HG03571 (cell line): ENCODE data around the gene RIMS4.

Experiments used
- ATAC-seq: cut with Tn5 transposase; IDR thresholded peaks from one replicate; pipeline ENCODE4 v1.9.1; 2021; ENCODE audit not compliant: unreplicated experiment

Gene RIMS4

DNA sequence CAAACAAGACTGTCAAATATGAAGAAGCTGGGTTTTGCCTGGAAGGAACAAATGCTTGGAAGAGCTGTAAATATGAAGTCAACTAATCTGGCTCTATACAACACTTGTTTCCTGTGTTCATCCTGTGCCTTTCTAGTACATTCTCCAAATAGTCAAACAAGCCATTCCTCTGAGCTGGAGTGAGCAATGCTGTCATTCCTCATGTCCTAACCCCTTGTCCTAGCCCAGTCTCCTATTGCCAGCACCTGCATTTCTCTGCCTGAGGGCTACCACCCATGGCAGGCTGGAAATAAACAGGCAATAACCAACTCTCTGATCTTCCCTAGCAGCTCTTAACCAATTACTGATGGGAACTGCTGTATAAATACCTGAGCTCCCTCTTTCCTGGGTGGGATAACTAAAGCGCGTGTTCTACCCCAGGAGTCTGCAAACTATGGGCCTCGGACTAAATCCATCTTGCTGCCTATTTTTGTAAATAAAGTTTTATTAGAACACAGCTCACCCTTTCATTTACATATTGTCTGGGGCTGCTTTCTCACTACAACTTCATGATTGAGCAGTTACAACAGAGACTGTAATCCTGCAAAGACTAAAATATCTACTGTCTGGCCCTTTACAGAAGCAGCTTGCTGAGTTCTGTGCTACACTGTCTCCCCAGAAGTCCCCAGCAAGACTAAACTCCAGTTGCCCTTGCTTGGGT, 13.4 kb downstream of the RIMS4 start:
- no peak for ATAC-seq

DNA sequence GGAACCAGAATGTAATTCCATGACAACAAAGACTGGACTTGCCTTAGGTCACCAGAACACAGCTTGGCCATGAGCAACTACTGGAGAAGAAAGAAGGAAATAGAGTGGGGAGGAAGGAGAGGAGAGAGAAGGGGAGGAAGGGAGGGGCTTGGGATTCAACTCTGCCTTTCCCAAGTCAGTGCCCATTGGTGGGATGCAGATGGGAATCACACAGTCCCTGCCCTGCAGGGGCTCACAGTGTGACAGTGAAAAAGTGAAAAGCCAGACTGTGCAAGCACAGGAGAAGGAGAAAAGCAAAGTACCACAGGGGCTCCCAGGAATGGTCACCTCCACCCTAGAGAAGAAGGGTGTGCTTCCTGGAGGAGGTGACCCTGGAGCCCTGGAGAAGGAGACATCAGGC, 14.0 kb downstream of the RIMS4 start:
- ATAC-seq, result no peak

DNA sequence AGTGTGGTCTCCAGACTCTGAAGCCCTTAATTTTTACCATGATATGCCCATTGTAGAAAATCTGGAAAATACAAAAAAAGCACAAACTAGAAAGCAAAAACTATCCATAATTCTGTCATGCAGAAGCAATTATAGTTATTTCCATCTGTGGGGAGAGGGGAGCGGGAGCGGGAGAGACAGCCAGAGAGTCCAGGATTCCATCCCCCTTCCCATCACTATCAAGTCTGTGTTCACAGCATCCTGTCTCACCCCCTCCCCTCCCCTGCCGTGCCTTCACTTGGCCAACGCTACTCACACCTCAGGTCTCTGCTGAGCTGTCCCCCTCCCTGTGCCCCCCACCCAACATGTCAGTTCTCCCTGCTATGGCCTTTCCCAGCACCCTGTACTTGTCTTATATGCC, 14.5 kb downstream of the RIMS4 start:
- ATAC-seq, result no peak

DNA sequence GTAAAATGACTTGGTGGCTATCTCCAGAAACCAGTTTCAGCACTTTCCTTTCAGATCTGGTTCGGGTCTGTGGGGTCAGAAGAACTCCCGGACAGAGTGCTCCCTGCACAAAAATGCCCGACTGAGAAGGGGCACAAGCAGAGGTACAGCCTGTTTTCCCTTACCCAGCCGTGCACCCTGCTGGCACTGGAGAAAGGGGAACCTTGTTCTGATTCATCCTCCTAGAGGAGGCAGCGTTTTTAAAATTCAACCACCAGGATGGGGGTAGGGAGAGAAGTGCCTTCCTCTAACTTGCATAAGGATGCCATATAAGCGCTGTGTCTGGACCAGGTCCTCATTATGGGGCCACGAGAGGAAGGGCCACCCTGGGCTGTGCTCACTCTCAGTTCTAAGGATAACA, 17.6 kb downstream of the RIMS4 start:
- no peak for ATAC-seq

DNA sequence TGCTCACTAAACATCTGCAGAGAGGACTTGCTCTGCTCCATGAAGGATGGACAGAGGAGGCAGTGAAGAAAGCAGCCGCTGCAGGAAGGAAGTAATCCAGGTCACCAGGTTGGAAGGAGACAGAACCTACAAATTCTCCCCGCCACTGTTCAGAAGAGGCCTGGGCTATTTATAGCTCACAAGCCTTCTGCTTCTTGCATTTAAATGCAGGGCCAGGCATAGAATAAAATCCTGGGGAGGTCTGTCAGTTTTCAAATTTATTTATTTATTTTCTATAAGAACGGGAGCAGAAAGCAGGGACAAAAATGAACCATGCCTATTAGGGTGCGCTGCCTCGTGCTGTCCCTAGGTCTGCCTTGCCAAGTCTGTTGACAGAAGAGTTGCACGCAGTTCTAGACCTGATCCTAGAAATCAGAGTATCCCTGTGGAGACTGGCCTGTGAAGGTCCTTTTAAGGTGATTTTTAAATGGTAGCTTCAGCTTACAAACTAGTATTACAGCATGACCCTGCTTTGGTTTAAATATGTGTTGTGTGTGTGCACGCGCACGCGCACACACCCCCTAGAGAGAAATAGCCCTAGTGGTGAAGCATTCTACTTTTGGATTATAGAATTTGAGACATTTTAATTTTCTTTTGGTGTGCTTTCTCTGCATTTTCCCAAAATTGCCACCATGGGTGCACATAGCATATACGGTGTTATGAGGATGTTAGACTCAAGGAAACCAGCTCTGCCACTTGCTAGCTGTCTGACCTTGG, 19.5 kb downstream of the RIMS4 start:
- ATAC-seq, result no peak

DNA sequence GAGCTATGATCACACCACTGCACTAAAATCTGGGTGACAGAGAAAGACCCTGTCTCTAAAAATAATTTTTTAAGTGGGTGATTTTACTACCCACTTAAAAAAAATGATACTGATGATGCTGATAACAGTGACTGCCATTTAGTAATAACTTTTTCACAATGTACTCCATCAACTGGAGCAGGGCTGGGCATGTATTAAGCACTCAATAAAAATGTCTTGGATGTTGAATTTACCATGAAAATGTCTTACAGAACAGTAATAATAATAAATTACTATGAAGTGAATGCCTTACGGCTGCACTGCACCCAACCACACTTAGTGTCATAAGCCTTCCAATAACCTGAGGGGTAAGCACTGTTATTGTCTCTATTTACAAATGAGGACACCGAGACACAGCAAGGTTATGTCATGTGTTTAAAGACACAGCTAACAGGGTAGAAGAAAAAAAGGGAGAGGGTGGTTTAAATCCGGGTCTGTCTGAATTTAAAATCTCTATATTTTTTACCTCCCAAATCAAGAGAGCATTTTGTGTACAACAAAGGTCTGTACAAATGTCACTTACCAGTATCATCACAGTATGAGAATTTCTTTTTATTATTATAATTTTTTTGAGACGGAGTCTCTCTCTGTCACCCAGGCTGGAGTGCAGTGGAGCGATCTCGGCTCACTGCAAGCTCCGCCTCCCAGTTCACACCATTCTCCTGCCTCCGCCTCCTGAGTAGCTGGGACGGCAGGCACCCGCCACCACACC, 21.5 kb downstream of the RIMS4 start:
- no peak for ATAC-seq

DNA sequence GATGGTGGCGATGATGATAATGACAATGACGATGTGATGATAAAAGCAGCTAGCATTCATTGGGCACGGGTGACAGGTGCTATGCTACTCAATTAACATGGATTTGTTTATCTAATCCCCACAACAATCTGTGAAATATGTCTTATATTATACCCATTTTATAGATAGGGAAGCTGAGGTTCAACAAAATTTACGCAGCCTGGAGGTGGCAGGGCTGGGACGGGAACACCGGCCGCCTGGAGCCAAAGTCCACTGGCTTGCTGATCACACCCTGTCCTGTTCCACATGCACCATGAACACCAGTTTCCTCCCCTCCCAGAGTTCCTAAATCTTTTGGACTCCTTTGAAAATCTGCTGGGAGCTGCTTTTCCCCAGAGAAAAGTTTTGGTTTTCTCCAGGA, 23.0 kb downstream of the RIMS4 start:
- no peak for ATAC-seq

DNA sequence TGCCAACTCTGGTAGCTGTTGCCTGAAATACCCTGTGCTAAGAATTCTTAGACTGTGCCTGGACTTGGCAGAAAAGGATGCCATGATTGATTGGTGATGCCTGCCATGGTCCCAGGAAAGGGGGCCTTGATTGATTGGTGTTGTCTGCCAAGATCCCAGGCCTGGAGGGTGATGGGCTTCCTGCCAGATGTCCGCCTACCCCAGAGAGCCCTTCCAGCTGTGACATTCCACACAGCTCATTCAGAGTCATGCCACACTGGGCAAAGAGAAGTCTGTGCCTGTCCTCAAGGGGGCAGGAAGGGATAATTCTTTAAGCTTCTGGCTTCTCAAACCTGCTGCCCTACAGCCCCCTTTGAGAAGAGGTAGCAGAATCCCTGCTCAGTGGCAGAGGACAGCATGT, 24.6 kb downstream of the RIMS4 start:
- no peak for ATAC-seq

DNA sequence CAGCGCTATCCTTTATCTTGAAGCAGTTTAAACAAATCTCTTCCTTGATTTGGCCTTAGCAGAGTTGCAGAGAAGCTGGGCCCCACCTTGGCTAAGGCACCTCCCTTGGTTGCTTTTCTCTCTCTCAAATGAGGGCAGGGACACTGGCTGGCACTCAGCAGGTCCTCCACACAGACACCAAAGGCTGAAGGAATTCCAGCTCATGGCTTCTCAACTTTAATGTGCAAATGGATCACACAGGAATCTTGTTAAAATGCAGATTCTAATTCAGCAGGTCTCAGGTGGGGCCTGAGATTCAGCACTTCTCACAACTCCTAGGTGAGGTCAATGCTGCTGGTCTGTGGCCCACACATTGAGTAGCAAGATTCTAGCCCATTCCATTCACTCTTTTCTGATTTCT, 25.7 kb downstream of the RIMS4 start:
- no peak for ATAC-seq

DNA sequence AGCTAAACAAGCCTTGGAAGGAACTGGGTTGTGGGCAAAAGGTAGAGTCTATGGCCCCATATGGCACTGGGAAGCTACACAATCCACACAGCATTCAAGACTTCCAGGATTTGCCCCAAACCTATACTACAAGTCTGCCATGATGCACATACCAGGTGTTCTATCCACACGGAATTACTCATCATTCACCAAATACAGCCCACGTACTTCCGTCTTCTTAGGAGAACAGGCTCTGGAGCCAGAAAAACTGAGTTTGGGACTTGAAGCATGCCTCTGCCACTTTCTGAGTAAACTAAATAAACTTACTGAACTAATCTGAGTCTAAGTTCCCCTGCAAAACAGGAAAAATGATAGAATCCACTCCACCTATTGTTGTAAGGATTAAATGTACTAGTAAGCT, 28.6 kb downstream of the RIMS4 start:
- ATAC-seq, result no peak

DNA sequence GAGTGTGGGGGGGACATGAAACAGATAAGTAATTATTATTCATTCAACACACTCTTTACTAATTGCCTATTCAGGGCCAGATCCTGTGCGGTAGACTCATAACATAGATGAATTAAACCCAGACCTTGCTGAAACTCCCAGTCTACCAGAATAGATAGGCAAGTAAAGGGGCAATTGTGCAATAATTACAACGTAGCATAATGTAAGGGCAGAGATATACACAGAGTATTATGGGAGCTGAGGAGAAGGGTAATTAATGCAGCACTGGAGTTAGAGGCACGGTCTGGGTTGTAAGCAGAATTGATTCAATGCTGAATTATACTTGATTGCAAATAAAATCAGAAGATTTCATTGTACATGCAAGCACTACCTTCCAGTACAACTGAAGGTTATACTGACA, 29.2 kb downstream of the RIMS4 start:
- no peak for ATAC-seq

DNA sequence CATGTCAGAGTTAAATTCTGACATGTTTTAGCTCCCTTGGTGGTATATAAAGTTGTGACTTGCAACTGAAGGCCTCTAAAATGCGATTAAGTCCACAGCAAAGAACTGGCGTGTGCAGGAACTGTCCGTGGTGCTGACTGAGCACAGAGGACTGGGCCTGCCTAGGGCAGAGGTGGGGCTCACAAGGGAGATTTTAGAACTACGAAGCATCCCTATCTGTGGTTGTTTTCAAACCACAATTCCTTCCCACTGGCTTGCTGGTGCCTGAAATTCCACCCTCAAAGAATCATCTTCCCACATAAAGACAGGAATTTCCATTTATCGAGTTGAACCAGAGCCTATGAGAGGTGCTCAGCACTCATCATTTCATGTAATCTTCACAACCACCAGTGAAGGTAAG, 30.1 kb downstream of the RIMS4 start:
- no peak for ATAC-seq

DNA sequence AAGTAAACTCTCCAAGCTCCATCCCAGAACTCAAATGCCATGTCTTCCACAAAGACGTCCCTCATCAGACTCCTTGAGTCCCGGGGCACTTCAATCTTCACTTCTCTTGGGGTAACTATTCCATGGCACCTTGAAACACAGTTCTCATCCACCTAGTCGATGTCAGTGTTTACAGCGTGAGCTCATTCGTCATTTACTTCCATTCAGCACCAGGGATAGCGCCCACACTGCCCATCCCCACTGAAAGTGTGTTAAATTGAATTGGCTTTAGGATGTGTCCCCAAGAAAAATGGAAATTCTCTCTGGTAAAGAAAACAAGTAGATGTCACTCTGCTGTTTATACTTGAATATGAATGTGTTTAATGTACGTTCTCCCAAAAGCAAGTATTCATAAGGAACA, 33.4 kb downstream of the RIMS4 start:
- ATAC-seq, result no peak

DNA sequence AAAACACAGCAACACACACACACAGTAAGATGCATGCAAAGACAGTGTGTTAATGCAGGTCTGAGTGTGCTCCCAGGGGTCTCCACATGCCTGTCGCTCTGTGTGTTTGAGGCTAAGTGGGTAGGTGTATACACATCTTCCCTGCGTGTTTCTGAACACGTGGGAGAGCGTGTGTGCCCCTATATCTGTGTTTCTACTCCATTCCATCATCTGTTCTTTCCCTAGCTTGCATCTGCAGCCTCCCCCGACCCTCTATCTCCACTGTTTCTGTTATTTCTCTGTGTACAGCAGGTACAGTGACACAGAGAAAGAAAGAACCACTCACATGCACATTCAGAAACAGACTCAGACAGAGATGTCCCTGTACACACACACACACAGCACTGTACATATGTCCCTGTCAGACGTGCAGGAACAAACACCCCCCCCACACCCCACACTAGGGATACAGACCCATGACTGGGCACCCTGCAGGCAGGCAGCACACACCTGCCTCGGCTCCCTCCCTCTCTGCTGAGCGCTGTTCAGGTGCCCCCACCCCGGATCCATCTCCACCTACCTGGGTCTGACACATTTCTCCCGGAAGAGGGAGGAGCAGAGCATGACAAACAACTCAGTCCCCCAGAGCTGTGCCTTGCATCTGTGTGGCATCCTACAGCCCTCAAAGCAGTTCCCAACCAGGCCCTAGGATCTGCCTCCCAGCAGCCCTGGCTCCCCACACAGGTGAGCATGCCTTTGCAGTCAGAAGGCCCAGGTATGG, 37.1 kb downstream of the RIMS4 start:
- no peak for ATAC-seq

DNA sequence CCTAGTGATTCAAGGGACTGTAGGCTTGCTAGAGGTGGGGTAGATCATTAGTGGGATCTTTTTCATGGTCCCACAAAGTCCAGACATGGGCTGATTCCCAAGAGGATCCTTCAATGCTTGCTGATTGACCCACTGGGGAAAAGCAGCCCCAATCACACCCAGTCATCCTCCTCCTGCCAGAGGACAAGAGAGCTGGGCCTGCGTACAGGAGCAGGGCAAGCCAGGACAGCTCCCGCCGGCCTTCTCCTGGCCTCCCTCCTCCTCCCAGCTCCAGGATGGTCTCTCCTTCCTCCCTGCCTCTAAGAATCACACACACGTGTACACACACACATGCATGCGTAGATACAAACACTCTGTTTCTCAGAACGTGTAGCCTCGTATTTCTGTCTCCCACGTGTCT, 37.7 kb downstream of the RIMS4 start:
- ATAC-seq, result no peak

DNA sequence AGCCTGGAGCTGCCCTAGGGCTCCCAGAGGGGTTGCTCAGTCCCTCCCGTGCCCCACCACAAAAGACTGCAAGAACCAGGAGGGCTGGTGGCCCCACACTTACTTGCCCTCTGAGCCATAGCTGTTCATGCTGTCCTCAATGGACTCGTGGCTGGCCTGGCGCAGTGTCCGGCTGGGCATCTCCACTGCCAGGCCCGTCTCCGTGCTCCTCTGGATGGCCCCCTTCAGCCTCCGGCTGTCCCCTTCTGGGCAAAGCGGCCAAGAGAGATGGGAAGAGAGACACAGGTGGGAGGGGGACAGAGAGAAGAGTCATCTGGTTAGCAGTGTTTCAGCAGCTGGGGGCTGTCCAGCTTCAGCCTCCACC, 39.2 kb downstream of the RIMS4 start:
- ATAC-seq, result no peak

DNA sequence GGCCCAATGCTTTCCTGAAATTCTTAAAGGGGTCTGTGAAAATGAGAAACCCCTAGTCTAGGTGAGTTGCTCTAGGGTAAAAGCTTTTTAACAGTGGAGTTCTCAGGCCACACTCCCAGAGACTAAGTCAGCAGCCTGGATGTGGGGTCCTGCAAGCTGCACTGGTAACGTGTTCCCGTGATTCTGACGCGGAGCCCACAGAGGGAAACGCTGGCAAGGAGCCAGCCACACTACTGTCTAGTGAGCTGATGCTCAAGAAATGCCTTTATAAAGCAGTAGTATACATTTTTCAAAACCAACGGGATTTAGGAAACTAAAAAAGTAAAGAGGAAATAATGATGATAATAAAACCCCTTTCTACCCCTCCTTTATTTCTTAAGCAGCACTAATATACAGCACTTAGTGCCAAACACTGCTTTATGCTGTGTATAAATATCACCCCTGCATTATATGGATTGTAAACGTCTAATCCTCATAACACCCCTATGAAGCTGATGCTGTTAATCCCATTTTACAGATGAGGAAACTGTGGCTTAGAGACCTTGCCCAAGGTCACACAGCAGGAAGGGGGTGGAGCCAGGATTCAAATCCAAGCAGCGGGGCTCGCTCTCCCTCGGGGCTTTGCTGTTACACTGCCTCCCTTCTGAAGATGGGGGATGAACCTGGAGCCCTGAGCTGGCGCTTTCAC, 39.7 kb downstream of the RIMS4 start:
- ATAC-seq, result no peak

DNA sequence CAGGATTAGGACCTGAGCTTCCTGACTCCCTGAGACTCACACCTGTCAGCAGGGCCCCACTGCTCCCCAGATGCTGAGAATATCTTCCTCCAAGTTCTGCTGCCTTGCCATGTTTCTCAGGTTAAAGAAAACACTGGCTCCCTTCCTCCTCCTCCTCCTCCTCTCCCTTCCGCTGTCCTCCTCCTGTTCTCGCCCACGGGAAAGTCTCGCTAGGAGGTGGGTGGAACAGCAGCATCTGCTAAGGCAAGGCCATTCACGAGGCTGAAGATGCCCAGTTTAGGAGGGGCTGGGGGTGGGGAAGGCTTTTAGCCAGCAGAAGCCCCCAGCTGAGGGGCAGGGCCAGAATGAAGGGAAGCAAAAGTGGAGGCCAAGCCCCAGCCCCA, 40.9 kb downstream of the RIMS4 start:
- ATAC-seq, result no peak

DNA sequence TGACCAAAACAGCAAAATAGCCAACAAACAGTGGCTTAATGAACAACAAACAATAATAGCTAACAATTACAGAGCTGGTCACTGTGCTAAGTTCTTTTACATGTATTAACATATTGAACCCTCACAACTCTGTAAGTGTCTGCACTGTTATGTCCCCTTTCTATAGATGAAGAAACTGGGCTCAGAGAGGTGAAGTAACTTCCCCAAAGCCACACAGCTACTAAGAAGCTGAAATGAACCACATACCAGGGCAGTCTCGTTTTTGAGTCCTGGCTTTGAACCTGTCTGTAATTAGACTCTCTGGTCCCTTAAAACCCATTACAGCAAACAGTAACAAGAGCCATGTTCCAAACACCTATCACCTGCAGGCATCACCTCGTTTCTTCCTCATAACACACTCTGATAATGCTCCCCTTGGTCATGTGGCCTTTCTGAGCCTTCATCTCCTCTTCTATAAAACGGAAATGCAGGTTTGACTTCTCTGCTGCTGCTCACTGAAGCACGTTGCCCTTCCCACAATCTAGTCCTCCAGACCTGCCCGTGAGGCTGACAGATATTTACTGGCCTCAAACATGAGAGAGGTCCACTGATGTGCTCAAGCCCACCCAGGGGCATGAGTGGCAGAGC, 41.4 kb downstream of the RIMS4 start:
- no peak for ATAC-seq

DNA sequence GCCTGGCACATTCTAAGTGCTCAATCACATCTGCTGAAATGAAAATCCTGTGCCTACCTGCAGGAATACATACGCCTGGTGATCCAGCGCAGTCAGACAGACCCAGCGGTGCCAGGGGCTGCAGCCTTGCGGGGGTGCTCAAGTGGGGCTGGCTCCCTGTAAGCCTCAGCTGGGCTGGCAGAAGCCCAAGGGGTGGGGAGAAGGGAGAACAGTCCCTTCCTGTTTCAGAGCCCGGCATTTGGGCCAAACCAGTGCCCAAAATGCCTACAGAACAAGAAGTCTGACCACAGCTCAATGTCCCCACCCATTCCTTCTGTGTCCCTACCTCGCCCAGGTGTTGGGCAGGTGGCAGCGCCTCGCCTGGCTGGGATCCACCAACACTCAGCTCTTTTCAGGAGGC, 42.1 kb downstream of the RIMS4 start:
- no peak for ATAC-seq
